Natural killer cell treated with Interleukin-12 subunit alpha and Interleukin-12 subunit beta and Interleukin-15 and Interleukin-18, amount 100 ng/mL, for 72 hours (primary cell): Measurements from ENCODE around the gene MYH2. TPM values are rescaled to one million over a fixed set of nuclear protein-coding genes. Genes with fewer than 3 reads are reported as not detected.
"Not testable (repeated sequence)": the region's sequence is repeated elsewhere in the genome, so short reads cannot be mapped to it uniquely, and the experiment has no call there.

Experiments used
- ATAC-seq, 2 donors: fragments of 150-1000 bp; cut with Tn5 transposase in 1 of 2; sonication (Bioruptor Pico), chemical (Tn5 transposase) in 1 of 2; 2 replicates each; pipeline ENCODE4 v1.10.0; 2021
- DNase-seq: peaks from one replicate; pipeline ENCODE4 v3.0.0; 2022; ENCODE audit warnings: low spot score
- H3K27ac Mint-ChIP-seq, 2 donors: 1 replicate in 1 of 2; 2 replicates in 1 of 2; pipeline ENCODE4 v1.8.0; 2022; ENCODE audit warnings: mixed read lengths in 2 of 2, mild to moderate bottlenecking in 1 of 2, moderate library complexity in 1 of 2
- H3K27me3 Mint-ChIP-seq, 2 donors: 1 replicate in 1 of 2; 2 replicates in 1 of 2; pipeline ENCODE4 v1.8.0; 2022; ENCODE audit warnings: mixed read lengths in 2 of 2
- H3K36me3 Mint-ChIP-seq: one replicate; pipeline ENCODE4 v1.8.0; 2022; ENCODE audit warnings: mixed read lengths
- H3K4me1 Mint-ChIP-seq, 2 donors: 1 replicate in 1 of 2; 2 replicates in 1 of 2; pipeline ENCODE4 v1.8.0; 2022; ENCODE audit warnings: low read depth in 2 of 2, mixed read lengths in 2 of 2, mild to moderate bottlenecking in 1 of 2
- H3K4me3 Mint-ChIP-seq: one replicate; pipeline ENCODE4 v1.8.0; 2022; ENCODE audit warnings: mixed read lengths
- H3K9me3 Mint-ChIP-seq: 2 replicates; pipeline ENCODE4 v1.8.0; 2022; ENCODE audit warnings: mixed read lengths
- total RNA-seq, 2 donors: library from RNA; stranded (reverse); gene quantifications; one replicate each; pipeline ENCODE4 v1.2.3, GENCODE V29; 2022

MYH2 gene
- total RNA-seq, 2 donors from 2014 or later: not detected

- not testable (repeated sequence) for H3K36me3 Mint-ChIP-seq, H3K9me3 Mint-ChIP-seq, ATAC-seq, H3K4me1 Mint-ChIP-seq, H3K4me3 Mint-ChIP-seq, DNase-seq, H3K27ac Mint-ChIP-seq
- peaks cover 2 to 10% of the 10 kb centered on the region in 2 donors for H3K27me3 Mint-ChIP-seq
These were observed 6.0 kb downstream of the MYH2 start for GRCh38 chr17:10543486-10543885.

DNA sequence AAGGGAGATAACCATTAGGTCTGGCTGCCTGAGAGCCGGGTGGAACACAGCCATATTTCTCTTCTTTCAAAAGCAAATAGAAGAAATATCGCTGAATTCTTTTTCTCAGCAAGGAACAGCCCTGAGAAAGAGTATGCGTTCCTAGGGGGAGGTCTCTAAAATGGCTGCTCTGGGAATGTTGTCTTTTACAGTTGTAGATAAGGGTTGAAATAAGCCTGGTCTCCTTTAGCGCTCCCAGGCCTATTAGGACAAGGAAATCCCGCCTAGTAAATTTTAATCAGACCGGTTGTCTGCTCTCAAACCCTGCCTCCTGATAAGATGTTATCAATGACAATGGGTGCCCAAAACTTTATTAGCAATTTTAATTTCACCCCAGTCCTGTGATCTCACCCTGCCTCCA is 8.3 kb downstream of the MYH2 start:
- H3K27ac Mint-ChIP-seq, H3K4me3 Mint-ChIP-seq, H3K4me1 Mint-ChIP-seq, DNase-seq, H3K9me3 Mint-ChIP-seq, ATAC-seq, H3K36me3 Mint-ChIP-seq, H3K27me3 Mint-ChIP-seq: not testable (repeated sequence)

- no peak overlapping the region for H3K4me3 Mint-ChIP-seq
- no peak for ATAC-seq
- peaks cover 23 to 47% of the 10 kb centered on the region in 2 donors for H3K27me3 Mint-ChIP-seq
- H3K9me3 Mint-ChIP-seq: no peaks in the 10 kb centered on the region
- H3K27ac Mint-ChIP-seq: no peak overlapping the region
- DNase-seq: no peak
- no peaks in the 10 kb centered on the region for H3K4me1 Mint-ChIP-seq
- H3K36me3 Mint-ChIP-seq: no peaks in the 10 kb centered on the region
These were observed 17.4 kb downstream of the MYH2 start for GRCh38 chr17:10532026-10532425.

- Mint-ChIP-seq H3K4me1 (no peaks in the 10 kb centered on the region), H3K27me3 (peaks cover 25 to 59% of the 10 kb centered on the region in 2 donors), H3K9me3 (no peaks in the 10 kb centered on the region), H3K4me3 (no peak overlapping the region), H3K27ac (no peak overlapping the region), H3K36me3 (no peaks in the 10 kb centered on the region)
- no peak for DNase-seq
- ATAC-seq: no peak
These were observed 22.0 kb downstream of the MYH2 start for GRCh38 chr17:10527419-10527818.

- H3K27ac Mint-ChIP-seq: no peak overlapping the region
- no peak overlapping the region for H3K4me3 Mint-ChIP-seq
- peaks cover 25 to 55% of the 10 kb centered on the region in 2 donors for H3K27me3 Mint-ChIP-seq
- DNase-seq: no peak
- no peaks in the 10 kb centered on the region for H3K36me3 Mint-ChIP-seq
- no peaks in the 10 kb centered on the region for H3K4me1 Mint-ChIP-seq
- ATAC-seq: no peak
- H3K9me3 Mint-ChIP-seq: no peaks in the 10 kb centered on the region
These were observed 22.9 kb downstream of the MYH2 start for GRCh38 chr17:10526517-10526916.

GRCh38 chr17:10523064-10523463 is 26.4 kb downstream of the MYH2 start:
- Mint-ChIP-seq H3K4me3 (no peak overlapping the region), H3K27ac (no peak overlapping the region), H3K27me3 (peaks cover 13 to 36% of the 10 kb centered on the region in 2 donors), H3K9me3 (no peaks in the 10 kb centered on the region), H3K36me3 (no peaks in the 10 kb centered on the region), H3K4me1 (no peaks in the 10 kb centered on the region)
- no peak for DNase-seq
- ATAC-seq: no peak

DNA sequence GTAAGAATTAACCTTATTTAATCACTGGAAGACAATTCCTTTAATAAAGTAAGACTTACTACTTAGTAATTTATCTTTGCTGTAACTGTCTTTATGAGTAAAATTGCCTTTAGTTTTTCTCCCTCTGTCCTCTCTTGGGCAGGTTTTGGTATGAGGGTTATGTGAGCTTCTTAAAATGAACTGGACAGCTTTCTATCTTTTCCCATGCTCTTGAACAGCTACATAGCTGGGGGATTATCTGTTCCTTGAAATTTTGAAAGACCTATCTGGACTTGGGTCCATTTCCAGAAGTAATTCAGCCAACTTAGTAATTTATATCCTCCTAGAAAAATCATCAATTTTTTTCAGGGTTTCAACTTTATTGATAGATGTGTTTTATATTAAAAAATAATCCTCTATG is 27.5 kb downstream of the MYH2 start:
- Mint-ChIP-seq H3K36me3 (no peaks in the 10 kb centered on the region), H3K4me1 (no peaks in the 10 kb centered on the region), H3K4me3 (no peak overlapping the region), H3K9me3 (no peaks in the 10 kb centered on the region), H3K27ac (no peak overlapping the region), H3K27me3 (peaks cover 13 to 41% of the 10 kb centered on the region in 2 donors)
- no peak for ATAC-seq
- DNase-seq: no peak

DNA sequence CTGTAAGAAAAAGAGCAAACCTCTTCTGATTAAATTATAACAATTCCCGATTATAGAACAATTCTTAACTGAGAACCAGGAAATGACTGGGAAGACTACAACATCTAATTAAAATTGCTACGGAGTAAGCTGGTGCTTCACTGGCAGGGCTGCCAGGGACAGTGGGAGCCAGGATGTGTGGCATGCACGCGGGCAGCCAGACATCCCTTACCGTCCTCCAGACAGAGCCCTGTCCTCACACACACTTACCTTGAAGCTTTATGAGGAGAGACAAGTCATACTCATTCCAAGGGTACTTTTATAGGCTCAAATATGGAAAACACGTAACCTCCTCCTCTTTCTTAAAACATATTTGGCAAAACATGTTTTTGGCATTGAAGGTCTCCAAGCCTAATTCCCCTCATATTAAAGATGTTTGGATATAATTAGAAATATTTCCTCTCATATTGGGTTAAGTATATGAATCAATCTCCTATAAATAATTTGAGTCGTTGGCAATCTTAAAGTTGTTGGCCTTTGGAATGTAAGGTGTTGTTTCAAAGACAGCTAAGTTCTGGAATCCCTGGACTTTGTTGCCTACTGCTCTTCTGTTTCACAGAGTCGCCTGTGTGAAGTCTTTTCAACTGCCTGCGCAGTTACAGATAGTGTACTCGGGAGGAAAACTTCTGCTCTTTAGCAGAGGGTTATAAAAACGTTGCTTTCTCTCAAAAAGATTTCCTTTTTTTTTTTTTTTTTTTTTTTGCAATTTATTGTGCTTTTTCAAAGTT is 31.0 kb downstream of the MYH2 start, which contains the start of gene MYH1:
Gene MYH1 (minus strand): TSS at position 272 of the 767 bp plus-strand sequence. CDS start 1,900 bp downstream, outside the sequence.
- Mint-ChIP-seq H3K9me3 (no peaks in the 10 kb centered on the region), H3K4me3 (no peak within 1 kb of the TSS), H3K27ac (no peak within 1 kb of the TSS), H3K27me3 (peaks cover 11 to 27% of the 10 kb centered on the region in 2 donors), H3K4me1 (no peaks in the 10 kb centered on the region), H3K36me3 (no peaks in the 10 kb centered on the region)
- DNase-seq: no peak
- ATAC-seq: no peak

DNA sequence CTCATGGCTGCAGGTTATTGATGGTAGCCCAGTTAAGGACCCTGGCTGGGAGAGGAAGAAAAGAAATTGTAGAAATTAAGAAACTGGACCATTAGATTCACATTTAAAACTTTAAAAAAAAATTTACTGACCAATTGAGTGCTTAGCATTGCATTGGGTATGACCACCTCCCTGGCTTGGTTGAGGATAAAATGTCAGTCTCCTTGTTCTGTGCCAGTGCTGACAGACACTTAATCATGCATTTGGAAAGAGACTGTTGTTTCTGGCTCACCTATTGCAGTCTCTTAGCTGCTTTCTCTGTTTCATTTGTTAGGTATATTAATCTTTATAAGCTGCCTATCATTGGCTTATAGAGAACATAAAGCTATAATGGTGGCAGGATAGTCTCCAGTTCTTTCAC is 32.8 kb downstream of the MYH2 start:
- DNase-seq: no peak
- Mint-ChIP-seq H3K27me3 (peaks cover 7 to 21% of the 10 kb centered on the region in 2 donors), H3K4me3 (no peak overlapping the region), H3K36me3 (no peaks in the 10 kb centered on the region), H3K27ac (no peak overlapping the region), H3K4me1 (no peaks in the 10 kb centered on the region), H3K9me3 (no peaks in the 10 kb centered on the region)
- no peak for ATAC-seq

- peaks cover 7 to 21% of the 10 kb centered on the region in 2 donors for H3K27me3 Mint-ChIP-seq
- no peaks in the 10 kb centered on the region for H3K9me3 Mint-ChIP-seq
- H3K27ac Mint-ChIP-seq: no peak overlapping the region
- H3K4me3 Mint-ChIP-seq: no peak overlapping the region
- DNase-seq (no peak), ATAC-seq (no peak)
- no peaks in the 10 kb centered on the region for H3K4me1 Mint-ChIP-seq
- no peaks in the 10 kb centered on the region for H3K36me3 Mint-ChIP-seq
These were observed 33.4 kb downstream of the MYH2 start for GRCh38 chr17:10516065-10516464.

- H3K36me3 Mint-ChIP-seq: no peaks in the 10 kb centered on the region
- no peaks in the 10 kb centered on the region for H3K4me1 Mint-ChIP-seq
- ATAC-seq (no peak), DNase-seq (no peak)
- peaks cover 8 to 16% of the 10 kb centered on the region in 2 donors for H3K27me3 Mint-ChIP-seq
- H3K9me3 Mint-ChIP-seq: no peaks in the 10 kb centered on the region
- no peak overlapping the region for H3K4me3 Mint-ChIP-seq
- H3K27ac Mint-ChIP-seq: no peak overlapping the region
These were observed 36.0 kb downstream of the MYH2 start for GRCh38 chr17:10513299-10514067.

- H3K4me1 Mint-ChIP-seq: no peaks in the 10 kb centered on the region
- H3K36me3 Mint-ChIP-seq: no peaks in the 10 kb centered on the region
- H3K9me3 Mint-ChIP-seq: no peaks in the 10 kb centered on the region
- H3K27me3 Mint-ChIP-seq: peaks cover 8 to 15% of the 10 kb centered on the region in 2 donors
- no peak overlapping the region for H3K4me3 Mint-ChIP-seq
- no peak for DNase-seq
- no peak for ATAC-seq
- no peak overlapping the region for H3K27ac Mint-ChIP-seq
These were observed 36.6 kb downstream of the MYH2 start for GRCh38 chr17:10512856-10513255.

DNA sequence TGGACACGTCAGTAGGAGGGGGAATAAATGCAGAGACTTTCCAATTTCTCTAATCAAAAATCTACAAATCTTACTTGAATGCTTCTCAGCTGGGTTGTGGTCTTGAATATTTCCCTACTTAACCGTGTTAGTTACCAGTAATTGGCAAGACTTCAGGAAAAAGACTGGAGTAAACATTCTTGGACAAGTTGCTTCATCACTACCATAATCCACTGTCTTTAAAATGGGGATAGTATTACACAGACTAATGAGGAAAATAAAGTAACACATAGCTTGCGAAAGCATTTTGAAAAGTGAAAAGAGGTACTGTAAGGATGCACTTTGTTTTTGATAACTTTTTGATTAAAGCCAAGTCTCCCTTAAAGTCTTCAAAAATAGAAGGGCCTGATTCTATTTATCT is 49.5 kb downstream of the MYH2 start:
- Mint-ChIP-seq H3K36me3 (no peaks in the 10 kb centered on the region), H3K9me3 (no peaks in the 10 kb centered on the region), H3K27ac (no peak overlapping the region), H3K27me3 (peaks cover 19 to 39% of the 10 kb centered on the region in 2 donors), H3K4me3 (no peak overlapping the region), H3K4me1 (no peaks in the 10 kb centered on the region)
- no peak for ATAC-seq
- no peak for DNase-seq

GRCh38 chr17:10492004-10492403 is 57.5 kb downstream of the MYH2 start:
- H3K36me3 Mint-ChIP-seq: peaks cover 33% of the 10 kb centered on the region
- H3K4me1 Mint-ChIP-seq: no peaks in the 10 kb centered on the region
- no peak overlapping the region for H3K4me3 Mint-ChIP-seq
- no peak overlapping the region for H3K27ac Mint-ChIP-seq
- ATAC-seq (no peak), DNase-seq (no peak)
- peaks cover 31 to 57% of the 10 kb centered on the region in 2 donors for H3K27me3 Mint-ChIP-seq
- H3K9me3 Mint-ChIP-seq: peaks cover 17% of the 10 kb centered on the region
